ENCODE results near the gene LRRC30.

DNA sequence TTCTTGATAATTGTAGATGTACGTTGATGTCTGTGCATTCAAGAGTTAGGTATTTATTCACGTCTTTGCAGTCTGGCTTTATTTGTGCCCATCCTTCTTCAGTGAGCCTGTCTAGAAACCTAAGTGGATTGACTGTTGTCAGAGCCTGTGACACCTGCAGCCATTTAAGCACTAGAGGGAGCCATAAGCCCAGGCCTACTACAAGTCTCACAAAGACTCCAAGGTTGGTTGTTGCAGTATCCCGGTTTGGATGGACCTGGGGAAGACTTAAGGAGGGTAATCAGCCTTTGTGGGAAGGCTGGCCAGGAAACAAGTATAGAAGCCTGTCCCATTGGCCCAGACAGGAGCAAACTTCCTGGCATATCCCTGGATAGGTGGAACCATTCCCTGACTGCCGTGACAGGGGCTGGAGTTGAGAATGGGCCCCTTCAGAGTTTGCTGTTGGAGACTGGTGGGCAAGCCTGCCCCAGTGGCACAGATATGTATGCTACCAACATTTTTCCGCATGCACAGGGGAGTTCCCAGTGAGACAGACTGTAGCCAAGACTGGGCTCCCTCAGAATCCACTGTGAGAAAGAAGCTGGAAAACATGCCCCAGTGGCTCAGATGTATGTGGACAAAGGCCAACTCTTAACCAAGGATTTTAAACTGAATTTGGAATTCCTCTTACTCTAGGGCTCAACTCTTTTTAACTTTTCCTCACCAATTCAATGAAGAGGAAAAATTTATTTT lies 9.3 kb upstream of the LRRC30 start:
- TF ChIP-seq, protein P1, sequence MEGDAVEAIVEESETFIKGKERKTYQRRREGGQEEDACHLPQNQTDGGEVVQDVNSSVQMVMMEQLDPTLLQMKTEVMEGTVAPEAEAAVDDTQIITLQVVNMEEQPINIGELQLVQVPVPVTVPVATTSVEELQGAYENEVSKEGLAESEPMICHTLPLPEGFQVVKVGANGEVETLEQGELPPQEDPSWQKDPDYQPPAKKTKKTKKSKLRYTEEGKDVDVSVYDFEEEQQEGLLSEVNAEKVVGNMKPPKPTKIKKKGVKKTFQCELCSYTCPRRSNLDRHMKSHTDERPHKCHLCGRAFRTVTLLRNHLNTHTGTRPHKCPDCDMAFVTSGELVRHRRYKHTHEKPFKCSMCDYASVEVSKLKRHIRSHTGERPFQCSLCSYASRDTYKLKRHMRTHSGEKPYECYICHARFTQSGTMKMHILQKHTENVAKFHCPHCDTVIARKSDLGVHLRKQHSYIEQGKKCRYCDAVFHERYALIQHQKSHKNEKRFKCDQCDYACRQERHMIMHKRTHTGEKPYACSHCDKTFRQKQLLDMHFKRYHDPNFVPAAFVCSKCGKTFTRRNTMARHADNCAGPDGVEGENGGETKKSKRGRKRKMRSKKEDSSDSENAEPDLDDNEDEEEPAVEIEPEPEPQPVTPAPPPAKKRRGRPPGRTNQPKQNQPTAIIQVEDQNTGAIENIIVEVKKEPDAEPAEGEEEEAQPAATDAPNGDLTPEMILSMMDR (conservative IDR thresholded peaks at IDR 0.05; ENCODE audit: low read depth, low read length), result peak; percentile 79
- TF ChIP-seq POLR2A (IDR thresholded peaks at IDR 0.05; ENCODE audit: low read depth, low read length) (no peak), MAFK (IDR thresholded peaks at IDR 0.05; ENCODE audit: low read depth, low read length) (no peak), RAD21 (IDR thresholded peaks at IDR 0.05; ENCODE audit: low read length) (peak; percentile 90), RCOR1 (IDR thresholded peaks at IDR 0.05; ENCODE audit: insufficient replicate concordance, low read length) (no peak), MXI1 (IDR thresholded peaks at IDR 0.05; ENCODE audit: borderline replicate concordance, low read depth, low read length) (no peak), CEBPB (IDR thresholded peaks at IDR 0.05; ENCODE audit: low read depth, low read length) (no peak), SMC3 (IDR thresholded peaks at IDR 0.05; ENCODE audit: low read depth, low read length) (peak; percentile 61)
- TF ChIP-seq, protein P2, sequence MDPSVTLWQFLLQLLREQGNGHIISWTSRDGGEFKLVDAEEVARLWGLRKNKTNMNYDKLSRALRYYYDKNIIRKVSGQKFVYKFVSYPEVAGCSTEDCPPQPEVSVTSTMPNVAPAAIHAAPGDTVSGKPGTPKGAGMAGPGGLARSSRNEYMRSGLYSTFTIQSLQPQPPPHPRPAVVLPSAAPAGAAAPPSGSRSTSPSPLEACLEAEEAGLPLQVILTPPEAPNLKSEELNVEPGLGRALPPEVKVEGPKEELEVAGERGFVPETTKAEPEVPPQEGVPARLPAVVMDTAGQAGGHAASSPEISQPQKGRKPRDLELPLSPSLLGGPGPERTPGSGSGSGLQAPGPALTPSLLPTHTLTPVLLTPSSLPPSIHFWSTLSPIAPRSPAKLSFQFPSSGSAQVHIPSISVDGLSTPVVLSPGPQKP (IDR thresholded peaks at IDR 0.05; ENCODE audit: borderline replicate concordance, low read depth, low read length), result no peak
- TF ChIP-seq, protein P3, sequence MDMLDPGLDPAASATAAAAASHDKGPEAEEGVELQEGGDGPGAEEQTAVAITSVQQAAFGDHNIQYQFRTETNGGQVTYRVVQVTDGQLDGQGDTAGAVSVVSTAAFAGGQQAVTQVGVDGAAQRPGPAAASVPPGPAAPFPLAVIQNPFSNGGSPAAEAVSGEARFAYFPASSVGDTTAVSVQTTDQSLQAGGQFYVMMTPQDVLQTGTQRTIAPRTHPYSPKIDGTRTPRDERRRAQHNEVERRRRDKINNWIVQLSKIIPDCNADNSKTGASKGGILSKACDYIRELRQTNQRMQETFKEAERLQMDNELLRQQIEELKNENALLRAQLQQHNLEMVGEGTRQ (IDR thresholded peaks at IDR 0.05; ENCODE audit: low read depth, low read length), result no peak

Measured in IMR-90 (cell line).